Measurements from ENCODE around the gene KCNK13. TPM values are rescaled to one million over a fixed set of nuclear protein-coding genes. Genes with fewer than 3 reads are reported as not detected.

Gene KCNK13
- total RNA-seq, 1 donor from 2014 or later = 3.2 TPM

DNA sequence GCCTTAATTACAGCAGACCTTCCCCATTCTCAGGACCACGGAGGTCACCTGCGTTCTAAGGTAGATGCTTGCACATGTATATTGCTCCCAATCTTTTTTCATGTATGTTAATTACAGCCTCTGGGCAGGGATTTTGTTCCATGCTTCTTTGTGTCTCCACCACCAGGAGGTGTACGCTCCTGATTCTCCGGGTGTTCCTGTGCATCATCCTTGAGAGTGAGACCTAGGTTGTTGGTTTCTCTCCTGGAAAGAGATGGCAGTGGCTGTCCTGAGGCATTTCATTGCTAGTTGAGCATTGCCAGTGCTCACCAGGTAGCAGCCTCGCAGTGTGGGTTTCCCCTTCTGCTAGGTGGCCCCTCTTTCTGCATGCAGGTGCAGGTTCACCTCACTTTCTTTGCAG is 52.8 kb downstream of the KCNK13 start:
- H3K4me3 Mint-ChIP-seq = no peak overlapping the region
- no peaks in the 10 kb centered on the region for H3K9me3 Mint-ChIP-seq
- no peak for DNase-seq (ENCODE audit: extremely low spot score, unreplicated experiment)
- peaks cover 5% of the 10 kb centered on the region for H3K4me1 Mint-ChIP-seq (ENCODE audit: unreplicated experiment)
- H3K36me3 Mint-ChIP-seq = no peaks in the 10 kb centered on the region
- H3K27me3 Mint-ChIP-seq = peaks cover 9% of the 10 kb centered on the region
- TF ChIP-seq, protein P1, sequence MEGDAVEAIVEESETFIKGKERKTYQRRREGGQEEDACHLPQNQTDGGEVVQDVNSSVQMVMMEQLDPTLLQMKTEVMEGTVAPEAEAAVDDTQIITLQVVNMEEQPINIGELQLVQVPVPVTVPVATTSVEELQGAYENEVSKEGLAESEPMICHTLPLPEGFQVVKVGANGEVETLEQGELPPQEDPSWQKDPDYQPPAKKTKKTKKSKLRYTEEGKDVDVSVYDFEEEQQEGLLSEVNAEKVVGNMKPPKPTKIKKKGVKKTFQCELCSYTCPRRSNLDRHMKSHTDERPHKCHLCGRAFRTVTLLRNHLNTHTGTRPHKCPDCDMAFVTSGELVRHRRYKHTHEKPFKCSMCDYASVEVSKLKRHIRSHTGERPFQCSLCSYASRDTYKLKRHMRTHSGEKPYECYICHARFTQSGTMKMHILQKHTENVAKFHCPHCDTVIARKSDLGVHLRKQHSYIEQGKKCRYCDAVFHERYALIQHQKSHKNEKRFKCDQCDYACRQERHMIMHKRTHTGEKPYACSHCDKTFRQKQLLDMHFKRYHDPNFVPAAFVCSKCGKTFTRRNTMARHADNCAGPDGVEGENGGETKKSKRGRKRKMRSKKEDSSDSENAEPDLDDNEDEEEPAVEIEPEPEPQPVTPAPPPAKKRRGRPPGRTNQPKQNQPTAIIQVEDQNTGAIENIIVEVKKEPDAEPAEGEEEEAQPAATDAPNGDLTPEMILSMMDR (conservative IDR thresholded peaks at IDR 0.05) = peak; percentile 48
- no peak overlapping the region for H3K27ac Mint-ChIP-seq

- no peak overlapping the region for H3K27ac Mint-ChIP-seq
- peaks cover 11% of the 10 kb centered on the region for H3K27me3 Mint-ChIP-seq
- H3K36me3 Mint-ChIP-seq = no peaks in the 10 kb centered on the region
- peaks cover 7% of the 10 kb centered on the region for H3K4me1 Mint-ChIP-seq (ENCODE audit: unreplicated experiment)
- TF ChIP-seq, protein P1 (conservative IDR thresholded peaks at IDR 0.05) = no peak
- H3K4me3 Mint-ChIP-seq = no peak overlapping the region
- no peaks in the 10 kb centered on the region for H3K9me3 Mint-ChIP-seq
- DNase-seq (ENCODE audit: extremely low spot score, unreplicated experiment) = no peak
These were observed 54.0 kb downstream of the KCNK13 start for GRCh38 chr14:90115780-90116179.

DNA sequence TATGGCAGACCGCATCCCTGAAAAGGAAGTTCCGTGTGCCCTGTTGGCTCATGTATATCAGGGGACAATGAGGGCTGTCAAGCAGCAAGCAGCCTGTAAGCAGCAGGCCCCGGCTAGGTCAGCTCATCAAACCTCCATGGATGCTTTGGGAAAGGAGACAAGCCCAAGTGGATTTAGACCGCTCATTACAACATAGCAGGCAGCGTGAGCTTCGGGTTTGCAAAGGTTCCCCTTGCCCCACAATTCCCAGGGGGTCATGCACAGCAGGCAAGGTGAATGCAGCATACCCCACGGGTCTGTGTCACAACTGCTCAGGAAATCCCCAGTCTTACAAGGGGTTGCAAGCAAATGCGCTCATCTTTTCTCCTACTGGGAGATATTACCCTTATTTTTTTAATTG is 54.6 kb downstream of the KCNK13 start:
- Mint-ChIP-seq H3K27ac (no peak overlapping the region), H3K36me3 (no peaks in the 10 kb centered on the region), H3K4me3 (no peak overlapping the region), H3K27me3 (peaks cover 14% of the 10 kb centered on the region), H3K9me3 (no peaks in the 10 kb centered on the region), H3K4me1 (ENCODE audit: unreplicated experiment) (peaks cover 9% of the 10 kb centered on the region)
- TF ChIP-seq, protein P1 (conservative IDR thresholded peaks at IDR 0.05) = no peak
- DNase-seq (ENCODE audit: extremely low spot score, unreplicated experiment) = no peak

- Mint-ChIP-seq H3K27ac (no peak overlapping the region), H3K9me3 (no peaks in the 10 kb centered on the region), H3K27me3 (peaks cover 5% of the 10 kb centered on the region), H3K36me3 (no peaks in the 10 kb centered on the region), H3K4me3 (no peak overlapping the region), H3K4me1 (ENCODE audit: unreplicated experiment) (peaks cover 4% of the 10 kb centered on the region)
- no peak for DNase-seq (ENCODE audit: extremely low spot score, unreplicated experiment)
- TF ChIP-seq, protein P1 (conservative IDR thresholded peaks at IDR 0.05) = no peak
These were observed 56.2 kb downstream of the KCNK13 start for GRCh38 chr14:90118027-90118426.

DNA sequence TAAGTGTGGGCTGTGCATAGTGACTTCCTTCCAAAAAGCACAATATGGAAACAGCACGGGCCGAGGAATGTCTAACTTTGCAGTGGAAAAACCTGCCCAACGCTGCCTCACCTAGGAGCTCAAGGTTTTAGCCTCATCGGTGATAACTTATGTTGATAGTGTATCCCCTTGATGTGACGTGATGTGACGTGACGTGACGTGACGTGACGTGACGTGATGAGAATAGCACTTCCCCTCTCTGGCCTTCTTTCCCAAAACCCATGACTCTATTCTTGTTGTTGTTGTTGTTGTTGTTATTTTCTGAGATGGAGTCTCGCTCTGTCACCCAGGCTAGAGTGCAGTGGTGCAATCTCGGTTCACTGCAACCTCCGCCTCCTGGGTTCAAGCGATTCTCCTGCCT is 64.5 kb downstream of the KCNK13 start:
- Mint-ChIP-seq H3K4me3 (no peak overlapping the region), H3K27ac (no peak overlapping the region), H3K4me1 (ENCODE audit: unreplicated experiment) (no peaks in the 10 kb centered on the region), H3K9me3 (peaks cover 5% of the 10 kb centered on the region), H3K27me3 (no peaks in the 10 kb centered on the region), H3K36me3 (no peaks in the 10 kb centered on the region)
- no peak for DNase-seq (ENCODE audit: extremely low spot score, unreplicated experiment)
- TF ChIP-seq, protein P1 (conservative IDR thresholded peaks at IDR 0.05) = no peak

Data from type B pancreatic cell (in vitro differentiated cells).